Neural progenitor cell (in vitro differentiated cells): ENCODE results near the gene SPATA45. TPM values are rescaled to one million over a fixed set of nuclear protein-coding genes. Genes with fewer than 3 reads are reported as not detected.

Experiments
- small RNA-seq: library from RNA; depleted of rRNA; stranded (forward); fragments of <200 nt; gene quantifications from one replicate; pipeline ENCODE3, GENCODE V24; 2015
- total RNA-seq: library from RNA; depleted of rRNA; stranded (reverse); fragments of >200 nt; gene quantifications from 2 replicates; pipeline ENCODE4 v1.2.3, GENCODE V29; 2015; ENCODE audit warnings: low replicate concordance

The SPATA45 gene
- total RNA-seq, 1 donor from 2014 or later: not detected

Small RNA genes lying within 50 kb of the gene (small RNA-seq; reads per million reads assigned to genes)
- gene AC104333.1 (not detected), gene AC104333.2 (not detected)

Other genes starting within 250 kb of the SPATA45 start
- gene ATF3, start 238.9 kb downstream of the SPATA45 start, total RNA-seq: 7.2 and 7.8 TPM in 2 replicates
- 0.53 TPM in 1 of 2 replicates, not detected in the other for gene BATF3, start 147.8 kb downstream of the SPATA45 start, total RNA-seq
- 63.7 and 77.6 TPM in 2 replicates for gene NSL1, start 55.9 kb downstream of the SPATA45 start, total RNA-seq
- 12.5 and 18.8 TPM in 2 replicates for gene TATDN3, start 55.8 kb downstream of the SPATA45 start, total RNA-seq
- 30.9 and 33.2 TPM in 2 replicates for gene FLVCR1, start 10.6 kb upstream of the SPATA45 start, total RNA-seq
- 5.2 and 10.7 TPM in 2 replicates for gene VASH2, start 102.9 kb upstream of the SPATA45 start, total RNA-seq
- gene ANGEL2, start 168.2 kb upstream of the SPATA45 start, total RNA-seq: 70.6 and 101 TPM in 2 replicates
- gene RPS6KC1, start 203.6 kb upstream of the SPATA45 start, total RNA-seq: 21.5 and 32.6 TPM in 2 replicates